SK-N-SH (cell line): Measurements from ENCODE around the gene MYO18A. TPM values are rescaled to one million over a fixed set of nuclear protein-coding genes. Genes with fewer than 3 reads are reported as not detected.

Experiments
- CTCF ChIA-PET: fragments of 300-600, 350-600 bp; formaldehyde crosslinking; extraction: SDS; loops from one replicate; lab custom pipeline; 2021; lab: Yijun Ruan, JAX
- POLR2A ChIA-PET: fragments of 350-600 bp; sonication (Branson Sonifier 250); formaldehyde crosslinking; extraction: SDS; loops from one replicate; lab custom pipeline; 2020; ENCODE audit warnings: antibody characterized with exemption, inconsistent platforms; lab: Yijun Ruan, JAX
- DNase-seq: peaks from one replicate; pipeline ENCODE4 v3.0.0; 2012
- H2AFZ ChIP-seq: fragments of 200-600 bp; sonication (generic); 2 replicates; pipeline ENCODE4 v1.8.1; 2016; ENCODE audit warnings: antibody characterized with exemption, mild to moderate bottlenecking, low read depth
- H3F3A ChIP-seq: fragments of 200-600 bp; sonication (generic); replicated peaks from 2 replicates; pipeline ENCODE3; 2016; ENCODE audit warnings: antibody characterized with exemption, mild to moderate bottlenecking; ENCODE audit not compliant: insufficient read depth
- H3K27ac ChIP-seq, 2 experiments: fragments of 200-500 bp in 1 of 2; fragments of 200-600 bp in 1 of 2; sonication (Bioruptor generic) in 1 of 2; sonication (generic), shearing (Covaris generic) in 1 of 2; 2 replicates each; pipeline versions ENCODE4 v1.5.1 to v1.6.1; 2014 to 2016; ENCODE audit warnings: low read depth in 2 of 2, inconsistent platforms in 1 of 2, low read length in 1 of 2, mild to moderate bottlenecking in 1 of 2, mixed read lengths in 1 of 2
- H3K27me3 ChIP-seq: fragments of 200-600 bp; sonication (generic), shearing (Covaris generic); 2 replicates; pipeline ENCODE4 v1.6.1; 2016; ENCODE audit warnings: mixed run types; ENCODE audit not compliant: insufficient read depth
- H3K36me3 ChIP-seq, 2 experiments: fragments of 200-500 bp in 1 of 2; fragments of 200-600 bp in 1 of 2; sonication (Bioruptor generic) in 1 of 2; sonication (generic) in 1 of 2; replicated peaks in 1 of 2; 2 replicates each; pipeline versions ENCODE3 to v1.5.1; 2014 to 2016; ENCODE audit warnings: low read length in 1 of 2, mild to moderate bottlenecking in 1 of 2; ENCODE audit not compliant: insufficient read depth in 2 of 2, control insufficient read depth in 1 of 2
- H3K4me1 ChIP-seq, 2 experiments: fragments of 200-500 bp in 1 of 2; fragments of 200-600 bp in 1 of 2; sonication (Bioruptor generic) in 1 of 2; sonication (generic), shearing (Covaris generic) in 1 of 2; 2 replicates each; pipeline versions ENCODE4 v1.5.1 to v1.6.1; 2014 to 2016; ENCODE audit warnings: low read depth in 1 of 2, low read length in 1 of 2, mixed run types in 1 of 2; ENCODE audit not compliant: insufficient read depth in 2 of 2, control insufficient read depth in 1 of 2
- H3K4me2 ChIP-seq: fragments of 200-600 bp; sonication (generic), shearing (Covaris generic); 2 replicates; pipeline ENCODE4 v1.6.1; 2017; ENCODE audit warnings: mixed run types
- H3K4me3 ChIP-seq, 2 experiments: fragments of 200-500 bp in 1 of 2; fragments of 200-600 bp in 1 of 2; sonication (Bioruptor generic) in 1 of 2; sonication (generic), shearing (Covaris generic) in 1 of 2; 2 replicates each; pipeline versions ENCODE4 v1.5.1 to v1.8.1; 2014 to 2016; ENCODE audit warnings: low read depth in 2 of 2, inconsistent platforms in 1 of 2, low read length in 1 of 2, mild to moderate bottlenecking in 1 of 2, mixed read lengths in 1 of 2, moderate library complexity in 1 of 2
- H3K79me2 ChIP-seq: fragments of 200-600 bp; sonication (generic); 2 replicates; pipeline ENCODE4 v1.8.1; 2017; ENCODE audit warnings: mild to moderate bottlenecking; ENCODE audit not compliant: insufficient read depth
- H3K9ac ChIP-seq: fragments of 200-600 bp; sonication (generic); 2 replicates; pipeline ENCODE4 v1.6.1; 2017; ENCODE audit warnings: mixed run types
- H3K9me2 ChIP-seq: fragments of 200-600 bp; sonication (generic); 2 replicates; pipeline ENCODE4 v1.6.1; 2017; ENCODE audit warnings: mixed run types
- H3K9me3 ChIP-seq: fragments of 200-600 bp; sonication (generic); 2 replicates; pipeline ENCODE4 v1.6.1; 2017; ENCODE audit warnings: mixed run types, mild to moderate bottlenecking, moderate library complexity
- H4K20me1 ChIP-seq: fragments of 200-600 bp; sonication (generic); 2 replicates; pipeline ENCODE4 v1.6.1; 2017; ENCODE audit warnings: mild to moderate bottlenecking, mixed run types; ENCODE audit not compliant: insufficient read depth
- CHD2 ChIP-seq: fragments of 150-350 bp; IDR thresholded peaks from 2 replicates; pipeline ENCODE4 v1.6.1; 2018; ENCODE audit warnings: low read length; ENCODE audit not compliant: partially characterized antibody
- EZH2phosphoT487 ChIP-seq: fragments of 200-600 bp; sonication (generic); IDR thresholded peaks from 2 replicates; pipeline ENCODE4 v1.6.1; 2017; ENCODE audit warnings: low read depth, mixed run types, mild to moderate bottlenecking, antibody characterized with exemption, moderate library complexity, borderline replicate concordance
- FOSL2 ChIP-seq: IDR thresholded peaks from 2 replicates; pipeline ENCODE4 v1.4.0; 2012; ENCODE audit warnings: low read depth, mild to moderate bottlenecking, moderate library complexity, borderline replicate concordance
- FOXJ3 ChIP-seq: sonication (generic); formaldehyde crosslinking; IDR thresholded peaks from 2 replicates; pipeline ENCODE4 v1.5.1; 2020; ENCODE audit warnings: mild to moderate bottlenecking, missing genetic modification reagents
- FOXM1 ChIP-seq: IDR thresholded peaks from 2 replicates; pipeline ENCODE4 v1.4.0; 2012; ENCODE audit warnings: low read depth, mild to moderate bottlenecking
- GABPA ChIP-seq: IDR thresholded peaks from 2 replicates; pipeline ENCODE4 v1.4.0; 2012; ENCODE audit warnings: low read depth, mild to moderate bottlenecking
- IRF3 ChIP-seq: fragments of 150-350 bp; IDR thresholded peaks from 2 replicates; pipeline ENCODE4 v1.6.1; 2016; ENCODE audit warnings: mild to moderate bottlenecking, low read depth, low read length
- JUND ChIP-seq: IDR thresholded peaks from 2 replicates; pipeline ENCODE4 v1.4.0; 2012
- MXI1 ChIP-seq: IDR thresholded peaks from 2 replicates; pipeline ENCODE4 v1.6.1; 2012; ENCODE audit warnings: mild to moderate bottlenecking, low read depth, low read length, improper control_type of control experiment
- NRF1 ChIP-seq: IDR thresholded peaks from 2 replicates; pipeline ENCODE4 v1.6.1; 2012; ENCODE audit warnings: low read depth, mild to moderate bottlenecking, low read length
- POLR2AphosphoS5 ChIP-seq: IDR thresholded peaks from 2 replicates; pipeline ENCODE4 v1.6.1; 2012; ENCODE audit warnings: low read depth, low read length
- RAD21 ChIP-seq: IDR thresholded peaks from 2 replicates; pipeline ENCODE4 v1.6.1; 2012; ENCODE audit warnings: mild to moderate bottlenecking, low read length
- RCOR1 ChIP-seq: fragments of 150-350 bp; IDR thresholded peaks from 2 replicates; pipeline ENCODE4 v1.6.1; 2017; ENCODE audit warnings: antibody characterized with exemption, low read length
- RFX5 ChIP-seq: IDR thresholded peaks from 2 replicates; pipeline ENCODE4 v1.6.1; 2012; ENCODE audit warnings: mild to moderate bottlenecking, improper control_type of control experiment, low read length
- RXRA ChIP-seq: IDR thresholded peaks from 2 replicates; pipeline ENCODE4 v1.4.0; 2012; ENCODE audit warnings: low read depth, mild to moderate bottlenecking, borderline replicate concordance
- SIN3A ChIP-seq: IDR thresholded peaks from 2 replicates; pipeline ENCODE4 v1.6.1; 2012; ENCODE audit warnings: low read depth, mild to moderate bottlenecking, low read length, moderate library complexity, borderline replicate concordance
- SMC3 ChIP-seq: IDR thresholded peaks from 2 replicates; pipeline ENCODE4 v1.6.1; 2012; ENCODE audit warnings: low read depth, low read length, improper control_type of control experiment
- TAF1 ChIP-seq: IDR thresholded peaks from 2 replicates; pipeline ENCODE4 v1.6.1; 2012; ENCODE audit warnings: low read depth, mild to moderate bottlenecking, low read length, moderate library complexity, borderline replicate concordance
- TEAD4 ChIP-seq: IDR thresholded peaks from 2 replicates; pipeline ENCODE4 v1.4.0; 2012; ENCODE audit warnings: mild to moderate bottlenecking, borderline replicate concordance; ENCODE audit not compliant: insufficient read depth
- USF1 ChIP-seq: IDR thresholded peaks from 2 replicates; pipeline ENCODE4 v1.4.0; 2012; ENCODE audit warnings: low read depth, borderline replicate concordance
- USF2 ChIP-seq: fragments of 150-350 bp; IDR thresholded peaks from 2 replicates; pipeline ENCODE4 v1.6.1; 2017; ENCODE audit warnings: antibody characterized with exemption, low read length, low read depth, borderline replicate concordance
- YY1 ChIP-seq: IDR thresholded peaks from 2 replicates; pipeline ENCODE4 v1.4.0; 2012; ENCODE audit warnings: low read depth, mild to moderate bottlenecking
- WGBS: methylation state at CpG from one replicate; pipeline ENCODE4 v1.1.6; 2017; ENCODE audit warnings: low lambda C conversion rate; 5-methylcytosine and 5-hydroxymethylcytosine counted together
- polyA plus RNA-seq, 3 experiments: library from polyadenylated mRNA; depleted of rRNA; stranded (reverse); fragments of >200 nt; gene quantifications; 2 replicates each; pipeline ENCODE4 v1.2.3, GENCODE V29; 2012

The MYO18A gene
- polyA plus RNA-seq, 1 of the 3 experiments (the other 2 are of a cell fraction): 6.6 TPM

GRCh38 chr17:29136998-29137730 is 43.0 kb downstream of the MYO18A start:
- 66% methylated on average over 8 of the region's 8 CpGs for WGBS
- Histone ChIP-seq H3K79me2 (peaks cover 6% of the 10 kb centered on the region; the same call in 1 of the 2 replicates), H3K27me3 (no peaks in the 10 kb centered on the region), H3K9me2 (no peaks in the 10 kb centered on the region), H4K20me1 (no peaks in the 10 kb centered on the region), H3F3A (peaks cover 7% of the 10 kb centered on the region), H3K4me1 (peaks cover 38 to 51% of the 10 kb centered on the region in 2 experiments), H2AFZ (no peak overlapping the region), H3K4me2 (no peak overlapping the region), H3K27ac (no peak overlapping the region), H3K9ac (no peak overlapping the region), H3K9me3 (no peaks in the 10 kb centered on the region), H3K4me3 (no peak overlapping the region), H3K36me3 (no peaks in the 10 kb centered on the region)
- POLR2A ChIA-PET: interaction anchor here (0.6 kb wide), 1 partner anchor 80 kb away, joined by 3 read pairs; no protein-coding TSS in a partner anchor
- CTCF ChIA-PET: interaction anchor here (0.9 to 22.3 kb wide), 5 partner anchors 18 to 184 kb away, joined by 3 to 535 read pairs (median 6); no protein-coding TSS in a partner anchor
- TF ChIP-seq FOXJ3 (no peak), RFX5 (no peak), JUND (no peak), SMC3 (no peak), TEAD4 (no peak), SIN3A (no peak), FOSL2 (no peak), USF1 (no peak), USF2 (no peak), GABPA (no peak), EZH2phosphoT487 (no peak)
- DNase-seq: no peak

- CTCF ChIA-PET: interaction anchor here (1.4 to 22.3 kb wide), 5 partner anchors 9 to 81 kb away, joined by 7 to 438 read pairs (median 64); no protein-coding TSS in a partner anchor
- peaks cover 40 to 42% of the 10 kb centered on the region in 2 experiments for H3K4me1 ChIP-seq
These were observed 44.7 kb downstream of the MYO18A start for GRCh38 chr17:29135464-29135863.

More at GRCh38 chr17:29135464-29135863, 44.7 kb downstream of the MYO18A start:
- H3K4me2 ChIP-seq: no peak overlapping the region
- H3F3A ChIP-seq: peaks cover 8% of the 10 kb centered on the region
- no peak overlapping the region for H3K4me3 ChIP-seq
- 81% methylated on average over 2 of the region's 2 CpGs for WGBS
- peaks cover 6% of the 10 kb centered on the region; the same call in 1 of the 2 replicates for H3K79me2 ChIP-seq
- no peak overlapping the region for H2AFZ ChIP-seq
- no peaks in the 10 kb centered on the region for H3K27me3 ChIP-seq
- POLR2A ChIA-PET: no interaction called here
- no peak for DNase-seq
- TF ChIP-seq IRF3 (no peak), TAF1 (no peak), NRF1 (no peak), MXI1 (no peak), CHD2 (no peak), POLR2AphosphoS5 (no peak), YY1 (no peak), RXRA (no peak), RAD21 (no peak), FOXM1 (no peak), RCOR1 (no peak), USF2 (no peak), RFX5 (no peak), SIN3A (no peak), EZH2phosphoT487 (no peak), JUND (no peak)
- no peaks in the 10 kb centered on the region for H3K9me2 ChIP-seq
- H3K27ac ChIP-seq: no peak overlapping the region
- no peak overlapping the region for H3K9ac ChIP-seq
- no peaks in the 10 kb centered on the region for H4K20me1 ChIP-seq
- no peaks in the 10 kb centered on the region for H3K9me3 ChIP-seq
- H3K36me3 ChIP-seq: no peaks in the 10 kb centered on the region
